Ascending aorta (tissue), 2 donors: ENCODE results near the gene MRPL16. TPM values are rescaled to one million over a fixed set of nuclear protein-coding genes. Genes with fewer than 3 reads are reported as not detected.

Experiments
- DNase-seq, 2 donors: peaks; one replicate each; pipeline ENCODE4 v3.0.0-alpha.2; 2019; ENCODE audit warnings: low spot score in 2 of 2
- H3K27ac ChIP-seq, 2 donors: fragments of 200-600 bp; sonication (generic); one replicate each; pipeline ENCODE4 v1.5.1; 2016 to 2017; ENCODE audit warnings: mild to moderate bottlenecking in 1 of 2
- H3K27me3 ChIP-seq: fragments of 200-600 bp; sonication (generic); one replicate; pipeline ENCODE4 v1.5.1; 2017
- H3K36me3 ChIP-seq, 2 donors: fragments of 200-600 bp; sonication (generic); one replicate each; pipeline ENCODE4 v1.5.1; 2016
- H3K4me1 ChIP-seq, 2 donors: fragments of 200-600 bp; sonication (generic); one replicate each; pipeline ENCODE4 v1.5.1; 2016 to 2017; ENCODE audit warnings: mild to moderate bottlenecking in 1 of 2
- H3K4me3 ChIP-seq, 2 donors: fragments of 200-600 bp; sonication (generic); one replicate each; pipeline ENCODE4 v1.5.1; 2016 to 2017; ENCODE audit warnings: mild to moderate bottlenecking in 1 of 2
- H3K9me3 ChIP-seq, 2 donors: fragments of 200-600 bp; sonication (generic); one replicate each; pipeline ENCODE4 v1.5.1; 2016
- CTCF ChIP-seq, 3 experiments: fragments of 200-600 bp in 2 of 3; fragments of 450-650 bp in 1 of 3; sonication (generic) in 2 of 3; IDR thresholded peaks; one replicate each; pipeline ENCODE4 v1.5.1; 2016 to 2019; ENCODE audit warnings: antibody characterized with exemption in 3 of 3, mild to moderate bottlenecking in 1 of 3, moderate library complexity in 1 of 3
- intact Hi-C: fragments of 100-400 bp; cut with DNase I; formaldehyde crosslinking; loops from one replicate; pipeline ENCODE4 v1.15.1; 2023
- total RNA-seq: library from RNA; depleted of rRNA; stranded (reverse); fragments of >200 nt; gene quantifications from one replicate; pipeline ENCODE4 v1.1.0, GENCODE V29; 2016

MRPL16 gene
- total RNA-seq, 1 donor from 2014 or later: 63.0 TPM

- H3K9me3 ChIP-seq: no peaks in the 10 kb centered on the region
- no peak for TF ChIP-seq CTCF (IDR thresholded peaks at IDR 0.05)
- peaks cover 0 to 4% of the 10 kb centered on the region in 2 donors for H3K4me1 ChIP-seq
- H3K27ac ChIP-seq: no peak overlapping the region
- no peak for DNase-seq
- H3K27me3 ChIP-seq: no peaks in the 10 kb centered on the region
- intact Hi-C loops: loop anchor here (5.0 kb wide), 2 partner anchors 134 to 264 kb away; partner anchors contain the start of gene PATL1
- no peak overlapping the region for H3K4me3 ChIP-seq
- H3K36me3 ChIP-seq: peaks cover 24 to 61% of the 10 kb centered on the region in 2 donors
Observed at GRCh38 chr11:59801160-59801706, 9.3 kb downstream of the MRPL16 start.

- H3K27ac ChIP-seq: no peak overlapping the region
- no peak for TF ChIP-seq CTCF (IDR thresholded peaks at IDR 0.05)
- intact Hi-C loops: loop anchor here (5.0 kb wide), 2 partner anchors 133 to 263 kb away; partner anchors contain the start of gene PATL1
- H3K27me3 ChIP-seq: no peaks in the 10 kb centered on the region
- H3K4me1 ChIP-seq: peaks cover 0 to 4% of the 10 kb centered on the region in 2 donors
- H3K4me3 ChIP-seq: no peak overlapping the region
- H3K36me3 ChIP-seq: peaks cover 28 to 61% of the 10 kb centered on the region in 2 donors
- H3K9me3 ChIP-seq: no peaks in the 10 kb centered on the region
- DNase-seq: no peak
Observed at GRCh38 chr11:59800390-59801025, 10.1 kb downstream of the MRPL16 start.

- Histone ChIP-seq H3K27ac (no peak overlapping the region), H3K36me3 (peaks cover 37 to 87% of the 10 kb centered on the region in 2 donors), H3K27me3 (no peaks in the 10 kb centered on the region), H3K9me3 (no peaks in the 10 kb centered on the region), H3K4me1 (no peaks in the 10 kb centered on the region), H3K4me3 (no peak overlapping the region)
- DNase-seq: no peak
- TF ChIP-seq CTCF (IDR thresholded peaks at IDR 0.05): no peak
- intact Hi-C loops: no loop called here
Observed at GRCh38 chr11:59794417-59794816, 16.2 kb downstream of the MRPL16 start.

- intact Hi-C loops: no loop called here
- H3K27me3 ChIP-seq: no peaks in the 10 kb centered on the region
- H3K9me3 ChIP-seq: no peaks in the 10 kb centered on the region
- no peaks in the 10 kb centered on the region for H3K4me1 ChIP-seq
- H3K36me3 ChIP-seq: peaks cover 33 to 83% of the 10 kb centered on the region in 2 donors
- DNase-seq: no peak
- no peak overlapping the region for H3K4me3 ChIP-seq
- H3K27ac ChIP-seq: no peak overlapping the region
- TF ChIP-seq CTCF (IDR thresholded peaks at IDR 0.05): no peak
Observed at GRCh38 chr11:59792507-59792906, 18.1 kb downstream of the MRPL16 start.

- no peaks in the 10 kb centered on the region for H3K27me3 ChIP-seq
- no peaks in the 10 kb centered on the region for H3K9me3 ChIP-seq
- H3K36me3 ChIP-seq: peaks cover 28 to 80% of the 10 kb centered on the region in 2 donors
- no peak for DNase-seq
- no peak for TF ChIP-seq CTCF (IDR thresholded peaks at IDR 0.05)
- peaks cover 0 to 5% of the 10 kb centered on the region in 2 donors for H3K4me1 ChIP-seq
- intact Hi-C loops: no loop called here
- no peak overlapping the region for H3K27ac ChIP-seq
- H3K4me3 ChIP-seq: no peak overlapping the region
Observed at GRCh38 chr11:59791639-59792038, 18.9 kb downstream of the MRPL16 start.
